AG04450 (cell line): ENCODE data around the gene OR2A1. TPM values are rescaled to one million over a fixed set of nuclear protein-coding genes. Genes with fewer than 3 reads are reported as not detected.
"Not testable (repeated sequence)": the region's sequence is repeated elsewhere in the genome, so short reads cannot be mapped to it uniquely, and the experiment has no call there.

ENCODE experiments used
- CTCF ChIA-PET: fragments of 300-600, 350-600 bp; formaldehyde crosslinking; extraction: SDS; loops from one replicate; lab custom pipeline; 2022; ENCODE audit warnings: antibody characterized with exemption, inconsistent platforms; lab: Charles Lee
- POLR2A ChIA-PET: fragments of 350-600 bp; formaldehyde crosslinking; extraction: SDS; loops from one replicate; lab custom pipeline; 2021; ENCODE audit warnings: antibody characterized with exemption, inconsistent platforms; lab: Yijun Ruan, JAX
- DNase-seq: peaks from one replicate; pipeline ENCODE4 v3.0.0-alpha.2; 2011; ENCODE audit warnings: low read depth, low spot score
- H3K27ac ChIP-seq: one replicate; pipeline ENCODE4 v1.5.1; 2012; ENCODE audit warnings: low read depth, low read length, control low read depth
- H3K27me3 ChIP-seq: one replicate; pipeline ENCODE4 v1.6.0; 2012; ENCODE audit warnings: low read length; ENCODE audit not compliant: control insufficient read depth, insufficient read depth
- H3K4me3 ChIP-seq: 2 replicates; pipeline ENCODE4 v1.5.1; 2011; ENCODE audit warnings: mild to moderate bottlenecking, low read depth, low read length, control low read depth
- H3K9me3 ChIP-seq: 2 replicates; pipeline ENCODE4 v1.5.1; 2012; ENCODE audit warnings: low read length; ENCODE audit not compliant: control insufficient read depth, insufficient read depth
- polyA minus RNA-seq: library from RNA; depleted of rRNA, polyadenylated mRNA; stranded (reverse); fragments of >200 nt; gene quantifications from 2 replicates; pipeline ENCODE4 v1.2.3, GENCODE V29; 2011; rRNA and poly(A)+ RNA removed
- polyA plus RNA-seq: library from polyadenylated mRNA; depleted of rRNA; stranded (reverse); fragments of >200 nt; gene quantifications from 2 replicates; pipeline ENCODE4 v1.2.3, GENCODE V29; 2011; rRNA removed

OR2A1 gene, protein sequence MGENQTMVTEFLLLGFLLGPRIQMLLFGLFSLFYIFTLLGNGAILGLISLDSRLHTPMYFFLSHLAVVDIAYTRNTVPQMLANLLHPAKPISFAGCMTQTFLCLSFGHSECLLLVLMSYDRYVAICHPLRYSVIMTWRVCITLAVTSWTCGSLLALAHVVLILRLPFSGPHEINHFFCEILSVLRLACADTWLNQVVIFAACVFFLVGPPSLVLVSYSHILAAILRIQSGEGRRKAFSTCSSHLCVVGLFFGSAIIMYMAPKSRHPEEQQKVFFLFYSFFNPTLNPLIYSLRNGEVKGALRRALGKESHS
- polyA plus RNA-seq (not detected in 2 replicates), polyA minus RNA-seq (not detected in 2 replicates)

DNA sequence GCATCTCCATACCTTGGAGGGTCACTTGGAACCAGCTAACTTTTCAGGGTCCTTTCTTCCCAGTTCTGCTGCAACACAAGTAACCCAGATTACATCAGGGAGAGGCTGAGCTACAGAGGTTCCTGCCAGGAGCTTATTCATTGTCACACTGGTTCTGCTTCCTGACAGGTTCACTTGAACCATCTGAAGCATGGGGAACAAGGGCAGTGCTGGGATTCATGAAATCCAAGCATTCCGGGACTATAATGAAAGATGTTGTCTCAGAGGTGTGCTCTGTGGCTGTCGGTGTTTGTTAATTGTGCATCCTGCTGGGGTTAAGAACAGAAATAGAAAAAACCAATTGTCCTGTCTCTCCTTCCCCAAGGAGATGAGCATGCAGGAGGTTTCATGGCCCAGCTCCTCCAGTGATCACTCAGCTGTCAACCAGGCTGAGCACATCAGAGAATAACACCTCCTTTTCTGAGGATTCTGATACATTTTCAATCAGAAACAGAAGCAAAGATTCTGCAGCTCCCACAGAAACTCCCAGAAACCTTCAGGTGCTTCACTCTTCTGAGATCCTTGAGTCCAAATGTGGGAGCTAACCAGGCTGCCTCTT lies at the start of gene OR2A1:
TSS of gene OR2A1 (plus strand) at position 548 of the 598 bp plus-strand sequence. CDS start 5,706 bp downstream, outside the sequence.
- CTCF ChIA-PET, H3K27me3 ChIP-seq, DNase-seq, H3K4me3 ChIP-seq, H3K9me3 ChIP-seq, H3K27ac ChIP-seq, POLR2A ChIA-PET: not testable (repeated sequence)

DNA sequence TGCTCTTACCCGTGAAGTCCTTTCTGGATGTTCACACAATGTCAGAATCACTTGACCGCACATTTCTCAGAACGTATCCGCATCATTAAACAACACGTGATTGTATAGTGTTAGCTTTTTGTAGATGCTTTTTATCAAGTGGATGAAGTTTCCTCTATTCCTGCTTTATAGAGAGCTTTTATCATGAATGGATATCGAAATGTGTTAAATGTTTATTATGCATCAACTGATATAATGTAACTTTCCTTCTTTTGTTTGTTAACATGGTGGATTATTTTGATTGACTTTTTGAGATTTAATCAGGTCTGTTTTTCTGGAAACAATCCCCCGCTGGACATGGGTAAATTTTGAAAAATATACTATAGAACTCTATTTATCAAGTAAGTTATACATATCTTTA lies 47.5 kb upstream of the OR2A1 start, which contains the start of gene OR2A7:
TSS of gene OR2A7 (minus strand) at position 101 of the 400 bp plus-strand sequence. CDS start 5,164 bp downstream, outside the sequence.
- DNase-seq, H3K27me3 ChIP-seq, H3K9me3 ChIP-seq, POLR2A ChIA-PET, H3K4me3 ChIP-seq, CTCF ChIA-PET, H3K27ac ChIP-seq: not testable (repeated sequence)

DNA sequence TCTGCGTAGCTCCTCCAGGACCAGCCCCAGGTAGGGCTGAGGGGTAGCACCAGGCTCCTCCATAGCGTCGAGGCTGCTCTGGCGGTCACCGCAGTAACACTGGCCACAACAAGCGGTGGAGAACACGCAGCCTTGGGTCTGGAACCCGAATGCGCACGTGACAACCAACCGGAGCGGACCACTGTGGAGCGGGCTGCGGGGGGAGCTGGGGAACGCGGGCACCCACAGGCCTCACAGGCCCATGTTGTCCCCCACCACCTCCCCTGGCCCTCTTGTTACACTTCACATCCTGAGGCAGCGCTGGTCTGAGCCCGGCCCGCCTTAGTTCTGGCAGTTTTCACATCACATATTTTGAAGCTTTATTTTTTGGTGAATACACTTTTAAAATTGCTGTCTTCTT lies 43.0 kb upstream of the OR2A1 start, which contains the start of gene CTAGE8:
TSS of gene CTAGE8 (minus strand) at position 101 of the 400 bp plus-strand sequence. CDS start at position 63, 38 bp downstream.
- POLR2A ChIA-PET, H3K9me3 ChIP-seq, H3K4me3 ChIP-seq, H3K27ac ChIP-seq, DNase-seq, H3K27me3 ChIP-seq, CTCF ChIA-PET: not testable (repeated sequence)

DNA sequence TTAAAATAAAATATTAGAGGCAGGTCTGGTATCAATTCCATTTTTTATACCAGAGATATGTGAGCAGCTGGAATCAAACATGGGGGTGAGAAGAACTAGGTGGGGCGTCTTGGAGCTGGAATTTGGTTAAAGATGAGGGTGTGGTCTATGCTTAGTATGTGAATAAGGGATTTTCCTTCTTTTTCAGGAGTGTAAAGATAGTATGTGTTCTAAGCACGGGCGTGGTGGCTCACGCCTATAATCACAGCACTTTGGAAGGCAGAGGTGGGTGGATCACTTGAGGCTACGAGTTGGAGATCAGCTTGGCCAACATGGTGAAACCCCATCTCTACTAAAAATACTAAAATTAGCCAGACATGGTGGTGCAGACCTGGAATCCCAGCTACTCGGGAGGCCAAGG lies 36.9 kb upstream of the OR2A1 start:
- POLR2A ChIA-PET, H3K27ac ChIP-seq, CTCF ChIA-PET, H3K9me3 ChIP-seq, H3K27me3 ChIP-seq, DNase-seq, H3K4me3 ChIP-seq: not testable (repeated sequence)

DNA sequence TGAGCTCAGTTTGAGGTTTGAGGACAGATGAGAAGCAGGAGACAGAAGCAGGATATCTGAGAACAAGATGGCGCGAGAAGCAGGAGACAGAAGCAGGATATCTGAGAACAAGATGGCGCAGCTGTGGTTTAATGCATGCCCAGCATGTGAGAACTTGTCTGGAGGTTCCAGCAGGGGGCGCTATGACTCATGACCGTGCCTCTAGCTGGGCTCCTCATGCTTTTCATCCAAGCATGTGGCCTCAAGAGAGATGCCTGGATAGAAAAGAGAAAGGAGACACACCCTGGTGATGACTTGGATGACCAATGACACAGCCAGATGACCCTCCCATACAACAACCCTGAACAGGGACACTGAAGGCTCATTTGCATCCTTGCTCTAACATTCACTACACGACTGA lies 32.2 kb upstream of the OR2A1 start:
- POLR2A ChIA-PET, H3K4me3 ChIP-seq, H3K27ac ChIP-seq, H3K27me3 ChIP-seq, H3K9me3 ChIP-seq, CTCF ChIA-PET, DNase-seq: not testable (repeated sequence)

DNA sequence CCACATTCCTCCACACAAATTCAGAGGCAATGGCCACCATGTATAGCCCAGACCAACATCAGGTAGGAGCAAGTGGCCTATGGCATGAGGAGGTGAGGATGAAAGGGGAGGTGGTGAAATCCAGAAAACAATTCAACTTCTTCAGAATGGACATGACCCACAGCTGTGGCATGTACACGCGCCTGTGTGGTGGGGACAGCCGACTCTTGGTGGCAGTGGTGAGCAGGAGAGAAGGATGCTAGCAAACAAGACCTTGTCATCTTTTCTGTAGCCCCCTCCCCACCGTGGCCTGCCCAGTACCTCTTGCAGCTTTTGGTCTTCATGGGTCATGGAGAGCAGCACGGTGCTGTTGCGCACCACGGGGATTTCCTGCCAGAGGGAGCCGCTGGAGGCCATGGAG lies 30.2 kb upstream of the OR2A1 start:
- DNase-seq, POLR2A ChIA-PET, H3K27ac ChIP-seq, H3K27me3 ChIP-seq, H3K4me3 ChIP-seq, H3K9me3 ChIP-seq, CTCF ChIA-PET: not testable (repeated sequence)

DNA sequence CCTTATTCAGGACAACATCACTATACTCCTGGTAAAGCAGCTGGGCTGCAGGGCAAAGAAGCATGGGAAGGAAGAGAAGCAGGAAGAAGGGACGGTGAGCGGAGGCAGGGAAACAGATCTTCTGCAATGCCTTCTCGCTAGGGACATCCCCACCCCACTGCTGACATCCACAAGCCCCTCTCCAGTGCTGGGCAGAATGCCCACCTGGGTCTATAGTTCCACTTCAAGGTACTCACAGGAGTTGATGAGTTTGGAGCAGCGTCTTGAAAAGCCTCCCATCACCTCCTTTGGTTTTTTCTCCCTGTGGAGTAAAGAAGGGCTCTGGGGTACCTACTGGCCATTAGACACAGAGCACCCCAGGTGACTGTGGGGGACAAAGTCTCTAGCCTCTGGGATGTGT lies 29.7 kb upstream of the OR2A1 start:
- H3K9me3 ChIP-seq, CTCF ChIA-PET, POLR2A ChIA-PET, DNase-seq, H3K27me3 ChIP-seq, H3K4me3 ChIP-seq, H3K27ac ChIP-seq: not testable (repeated sequence)

DNA sequence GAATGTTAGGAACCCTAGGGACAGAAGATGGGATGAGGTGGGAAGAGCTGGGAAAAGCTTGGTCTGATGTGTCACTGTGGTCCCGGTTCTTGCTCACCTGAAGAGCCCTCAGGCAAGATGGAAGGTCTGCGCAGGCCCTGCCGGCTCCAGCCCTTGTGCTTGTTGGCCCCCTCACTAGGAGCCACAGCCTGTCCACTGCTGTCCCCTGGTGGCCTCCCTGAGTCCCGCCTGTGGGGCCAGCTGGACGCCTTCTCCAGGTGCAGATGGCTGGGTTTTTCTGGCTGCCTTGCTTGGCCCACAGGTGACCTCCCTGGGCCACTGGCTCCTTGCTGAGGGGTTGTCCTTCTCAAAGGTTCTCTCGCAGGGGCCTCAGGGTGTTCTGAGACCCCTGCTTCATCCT lies 28.5 kb upstream of the OR2A1 start:
- H3K27ac ChIP-seq, H3K9me3 ChIP-seq, DNase-seq, H3K4me3 ChIP-seq, CTCF ChIA-PET, POLR2A ChIA-PET, H3K27me3 ChIP-seq: not testable (repeated sequence)

DNA sequence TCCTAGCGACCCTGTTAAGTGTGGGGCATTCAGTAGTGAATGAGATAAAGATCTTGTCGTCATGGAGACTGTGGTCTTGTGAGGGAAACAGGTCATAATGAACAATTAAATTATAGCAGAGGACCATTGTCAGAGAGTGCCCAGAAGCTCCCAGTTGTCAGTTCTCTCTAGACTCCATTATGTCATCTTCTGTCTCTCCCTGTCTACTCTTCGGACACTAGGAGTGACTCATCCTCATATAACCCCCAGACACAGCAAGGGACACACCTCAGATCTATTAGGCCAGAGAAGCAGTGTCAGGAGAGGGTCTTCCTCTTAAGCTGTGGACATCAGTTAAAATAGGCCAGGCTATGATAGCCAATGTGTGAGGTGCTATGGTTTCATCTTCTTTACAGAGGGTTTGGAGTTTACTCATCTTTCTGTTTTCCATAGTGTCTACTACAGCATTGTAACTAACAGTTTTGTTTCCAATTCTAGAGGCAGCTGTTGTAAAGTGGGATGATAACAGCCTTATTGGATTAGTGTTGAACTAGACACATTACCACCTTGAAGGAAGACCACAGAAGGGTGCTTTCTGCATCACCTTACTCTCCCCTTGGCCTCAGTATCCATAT lies 24.9 kb upstream of the OR2A1 start:
- H3K4me3 ChIP-seq, POLR2A ChIA-PET, CTCF ChIA-PET, H3K27ac ChIP-seq, H3K27me3 ChIP-seq, H3K9me3 ChIP-seq, DNase-seq: not testable (repeated sequence)

DNA sequence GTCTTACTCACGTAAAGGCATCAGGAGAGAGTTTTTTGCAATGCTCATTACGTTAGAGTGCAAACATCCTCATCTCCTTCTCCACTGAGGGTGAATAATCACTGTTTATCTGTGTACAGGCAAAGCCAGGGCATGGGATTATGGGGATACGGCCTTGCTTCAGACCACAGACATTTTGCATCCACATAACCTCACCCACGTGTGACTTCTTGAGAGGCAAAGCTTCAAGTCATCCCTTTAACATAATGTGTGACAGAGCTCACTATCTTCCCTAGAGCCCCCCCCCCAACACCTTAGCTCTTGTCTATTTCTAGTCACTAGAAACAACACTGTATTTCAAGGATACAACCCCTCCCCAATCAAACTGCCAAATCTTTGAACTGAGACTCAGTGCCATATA lies 20.6 kb upstream of the OR2A1 start:
- CTCF ChIA-PET, H3K4me3 ChIP-seq, DNase-seq, H3K27me3 ChIP-seq, H3K9me3 ChIP-seq, H3K27ac ChIP-seq, POLR2A ChIA-PET: not testable (repeated sequence)

DNA sequence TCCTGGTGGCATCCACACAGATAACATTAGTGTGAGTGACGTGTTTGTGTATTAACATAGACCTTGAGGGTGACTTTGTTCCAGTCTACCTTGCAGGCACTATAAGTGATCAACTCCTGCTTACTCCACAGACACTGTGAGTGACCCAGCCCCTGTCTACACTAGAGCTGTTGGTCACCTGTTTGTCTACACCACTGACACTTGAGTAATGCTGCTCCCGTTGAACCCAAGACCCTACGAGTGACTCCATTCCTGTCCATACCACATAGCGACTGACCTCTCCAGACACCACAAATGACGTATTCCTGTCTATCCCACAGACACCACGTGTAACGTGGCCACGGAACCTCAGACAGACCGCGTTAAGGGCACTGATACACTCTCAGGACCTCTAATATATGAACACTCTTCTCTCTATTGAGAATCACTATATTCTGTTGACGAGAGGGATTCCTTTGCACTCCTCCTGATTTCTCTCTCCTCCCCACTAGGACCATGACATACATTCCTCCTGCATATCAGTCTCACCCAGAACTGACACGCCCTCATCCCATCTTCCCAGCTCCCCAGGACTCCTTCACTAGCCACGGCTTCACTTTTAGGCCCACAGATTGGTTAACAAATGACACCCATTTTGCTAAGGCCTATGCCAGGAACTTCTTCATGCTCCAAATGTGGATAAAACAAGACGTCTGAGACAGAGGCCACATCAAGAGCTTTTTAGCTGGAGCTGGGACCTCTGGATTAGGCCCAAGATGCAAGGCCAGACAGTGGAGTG lies 19.6 kb upstream of the OR2A1 start:
- H3K27ac ChIP-seq, POLR2A ChIA-PET, H3K9me3 ChIP-seq, H3K27me3 ChIP-seq, H3K4me3 ChIP-seq, DNase-seq, CTCF ChIA-PET: not testable (repeated sequence)
